Measurements from ENCODE around the gene APOL4. TPM values are rescaled to one million over a fixed set of nuclear protein-coding genes. Genes with fewer than 3 reads are reported as not detected.
"Not testable (repeated sequence)": the region's sequence is repeated elsewhere in the genome, so short reads cannot be mapped to it uniquely, and the experiment has no call there.

APOL4 gene
- total RNA-seq, 4 donors from 2014 or later: 0.31 to 113 (median 44.3) TPM

DNA sequence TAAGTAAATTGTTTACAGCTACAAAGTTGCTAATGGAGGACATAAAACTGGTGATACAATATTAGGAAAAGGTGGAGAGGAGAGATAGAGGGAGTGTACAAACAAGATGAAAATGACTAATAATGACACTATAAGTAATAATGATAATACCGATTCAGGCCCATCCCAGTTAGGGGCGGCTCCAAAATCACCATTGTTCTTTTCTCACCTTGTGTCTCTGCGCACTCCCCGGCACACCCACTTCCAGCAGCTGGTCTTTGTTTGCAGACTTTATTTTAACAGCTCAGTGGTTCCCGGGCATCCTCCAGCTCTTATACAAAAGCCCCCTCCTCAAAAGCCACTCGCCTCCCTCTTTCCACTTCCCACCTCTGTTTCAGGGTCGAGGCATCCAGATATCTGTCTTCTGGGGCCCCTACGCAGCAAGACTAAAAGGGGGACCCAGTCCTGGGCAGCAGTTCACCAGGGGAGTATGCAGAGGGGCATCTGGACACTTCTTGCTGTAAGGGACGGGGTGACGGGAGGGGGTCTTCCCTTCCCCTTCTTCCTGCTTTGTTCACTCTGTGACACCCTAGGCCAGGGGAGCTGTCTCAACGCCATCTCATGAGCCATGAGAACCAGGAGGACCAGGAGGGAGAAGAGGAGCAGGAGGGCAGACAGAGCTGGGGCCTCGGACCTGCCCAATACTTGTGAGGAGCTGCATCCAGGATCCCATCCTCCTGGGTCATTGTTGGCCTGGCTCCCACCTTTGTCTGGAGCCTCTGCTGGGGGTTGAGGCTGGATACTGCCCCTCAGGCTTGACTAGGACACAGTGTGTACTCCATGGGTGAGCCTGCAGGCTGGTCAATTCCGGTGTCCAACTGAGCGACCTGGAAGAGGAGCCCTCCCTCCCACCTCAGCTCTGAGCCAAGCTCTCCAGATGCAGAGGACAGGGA lies 35.0 kb upstream of the APOL4 start:
- TF ChIP-seq, protein P1, sequence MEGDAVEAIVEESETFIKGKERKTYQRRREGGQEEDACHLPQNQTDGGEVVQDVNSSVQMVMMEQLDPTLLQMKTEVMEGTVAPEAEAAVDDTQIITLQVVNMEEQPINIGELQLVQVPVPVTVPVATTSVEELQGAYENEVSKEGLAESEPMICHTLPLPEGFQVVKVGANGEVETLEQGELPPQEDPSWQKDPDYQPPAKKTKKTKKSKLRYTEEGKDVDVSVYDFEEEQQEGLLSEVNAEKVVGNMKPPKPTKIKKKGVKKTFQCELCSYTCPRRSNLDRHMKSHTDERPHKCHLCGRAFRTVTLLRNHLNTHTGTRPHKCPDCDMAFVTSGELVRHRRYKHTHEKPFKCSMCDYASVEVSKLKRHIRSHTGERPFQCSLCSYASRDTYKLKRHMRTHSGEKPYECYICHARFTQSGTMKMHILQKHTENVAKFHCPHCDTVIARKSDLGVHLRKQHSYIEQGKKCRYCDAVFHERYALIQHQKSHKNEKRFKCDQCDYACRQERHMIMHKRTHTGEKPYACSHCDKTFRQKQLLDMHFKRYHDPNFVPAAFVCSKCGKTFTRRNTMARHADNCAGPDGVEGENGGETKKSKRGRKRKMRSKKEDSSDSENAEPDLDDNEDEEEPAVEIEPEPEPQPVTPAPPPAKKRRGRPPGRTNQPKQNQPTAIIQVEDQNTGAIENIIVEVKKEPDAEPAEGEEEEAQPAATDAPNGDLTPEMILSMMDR (IDR thresholded peaks at IDR 0.05): no peak
- ATAC-seq (ENCODE audit: low FRiP score): no peak
- no peak for DNase-seq (ENCODE audit: low spot score)

DNA sequence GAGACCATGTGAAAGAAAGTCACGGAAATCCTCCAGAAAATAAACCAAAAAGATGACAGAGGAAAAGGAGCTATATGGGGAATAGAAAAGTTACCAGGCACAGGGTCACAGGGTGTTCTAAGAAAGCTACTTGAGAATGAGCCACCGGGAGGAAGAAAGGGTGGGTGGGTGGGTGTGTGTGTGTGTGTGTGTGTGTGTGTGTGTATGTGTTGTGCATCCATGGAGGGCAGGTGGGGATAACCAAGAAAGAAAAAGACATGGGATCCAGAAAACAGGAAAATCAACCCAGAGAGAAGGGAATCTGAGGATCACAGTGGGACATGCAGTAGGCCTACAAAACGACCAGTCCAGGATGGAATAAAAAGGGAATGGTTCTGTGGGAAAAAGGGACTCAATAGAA lies 34.0 kb upstream of the APOL4 start:
- TF ChIP-seq, protein P1 (IDR thresholded peaks at IDR 0.05): no peak
- no peak for ATAC-seq (ENCODE audit: low FRiP score)
- no peak for DNase-seq (ENCODE audit: low spot score)

DNA sequence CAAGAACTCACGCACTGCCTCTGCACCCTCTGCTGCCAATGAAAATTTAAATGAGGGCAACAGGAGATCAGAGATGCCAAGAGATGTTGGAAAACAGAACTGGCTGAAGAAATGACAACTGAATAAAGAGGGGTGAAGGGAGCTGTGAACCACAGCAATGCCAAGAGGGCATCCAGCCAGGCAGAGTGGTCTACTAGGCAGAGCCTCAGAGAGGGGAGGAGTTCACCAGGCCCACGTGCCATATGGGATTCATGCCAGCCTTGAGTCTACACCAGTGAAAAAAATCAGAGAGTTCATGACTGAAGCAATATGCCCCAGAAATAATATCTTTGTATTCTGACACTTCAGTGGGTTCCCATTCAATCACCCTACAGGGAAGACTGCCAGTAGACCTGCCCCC lies 33.3 kb upstream of the APOL4 start:
- DNase-seq (ENCODE audit: low spot score): no peak

DNA sequence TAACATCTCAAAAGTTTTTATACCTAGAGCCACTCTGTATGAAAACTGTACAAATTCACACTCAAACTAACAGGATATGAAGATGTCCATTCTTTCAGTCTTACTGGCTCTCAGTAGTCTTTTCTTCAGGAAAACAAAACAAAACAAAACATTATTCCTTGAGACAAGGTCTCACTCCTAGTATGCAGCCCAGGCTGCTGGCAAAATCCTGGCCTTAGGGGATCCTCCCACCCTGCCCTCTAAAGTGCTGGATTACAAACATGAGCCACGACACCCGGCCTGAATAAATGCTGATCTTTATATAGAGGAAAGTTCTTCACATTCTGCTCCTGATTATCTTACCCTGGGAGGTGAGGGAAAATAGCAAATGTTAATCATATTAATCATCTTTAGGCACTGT lies 32.6 kb upstream of the APOL4 start:
- TF ChIP-seq, protein P1 (IDR thresholded peaks at IDR 0.05): no peak
- ATAC-seq (ENCODE audit: low FRiP score) (no peak), DNase-seq (ENCODE audit: low spot score) (no peak)

More for the DNA sequence above, 33.3 kb upstream of the APOL4 start:
- TF ChIP-seq, protein P1 (IDR thresholded peaks at IDR 0.05): no peak
- no peak for ATAC-seq (ENCODE audit: low FRiP score)

DNA sequence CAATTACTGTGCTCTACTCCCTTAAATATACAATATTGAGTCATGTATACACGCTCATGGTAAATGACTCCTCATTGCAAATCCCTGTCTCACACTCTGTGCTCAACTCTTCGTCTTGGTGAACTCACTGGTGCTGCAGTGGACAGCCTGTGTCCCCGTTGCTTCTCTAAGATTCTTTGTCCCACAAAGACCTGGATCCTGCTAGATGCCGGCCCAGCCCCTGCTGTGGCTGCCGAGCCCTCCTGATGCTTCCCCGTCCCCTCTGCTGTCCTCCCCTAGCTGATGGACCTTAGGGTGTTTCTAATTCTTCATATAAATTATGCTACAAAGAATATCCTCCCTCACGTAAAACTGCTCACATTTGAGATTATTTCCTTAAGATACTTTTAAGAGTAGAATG lies 32.2 kb upstream of the APOL4 start:
- TF ChIP-seq, protein P1 (IDR thresholded peaks at IDR 0.05): no peak
- ATAC-seq (ENCODE audit: low FRiP score) (no peak), DNase-seq (ENCODE audit: low spot score) (no peak)

DNA sequence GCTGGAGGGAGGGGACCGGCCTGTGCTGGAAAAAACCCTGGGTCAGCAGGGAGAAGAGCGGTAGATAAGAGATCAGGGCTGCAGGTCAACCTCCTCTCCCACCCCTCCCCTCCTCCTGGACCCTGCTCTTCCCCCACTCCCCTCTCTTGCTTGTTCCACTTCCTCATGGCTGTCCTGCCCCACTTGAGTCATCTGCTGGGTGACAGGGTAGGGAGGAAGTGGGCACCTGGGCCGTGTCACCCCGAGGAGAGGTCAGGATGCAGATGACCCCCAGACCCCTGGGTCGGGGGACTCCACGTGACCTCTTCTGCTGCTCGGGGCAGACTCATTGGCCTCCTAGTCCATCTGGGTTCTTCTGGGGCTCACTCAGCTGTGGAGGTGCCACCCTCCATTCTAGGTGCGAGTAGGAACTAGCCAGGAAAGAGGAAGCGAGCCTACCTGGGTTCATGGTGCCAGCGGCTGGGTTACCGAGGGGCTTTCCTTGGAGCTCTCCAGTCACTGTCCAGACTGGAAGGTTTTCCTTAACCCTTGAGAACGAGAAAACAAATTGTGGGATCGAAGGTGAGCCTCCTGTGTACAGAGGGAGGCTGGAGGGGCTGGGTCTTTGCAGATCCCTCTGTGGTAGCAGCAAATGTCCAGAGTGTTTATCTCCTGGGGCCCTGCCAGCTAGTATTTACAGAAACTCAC lies 31.2 kb upstream of the APOL4 start:
- no peak for ATAC-seq (ENCODE audit: low FRiP score)
- no peak for DNase-seq (ENCODE audit: low spot score)
- TF ChIP-seq, protein P1 (IDR thresholded peaks at IDR 0.05): no peak

DNA sequence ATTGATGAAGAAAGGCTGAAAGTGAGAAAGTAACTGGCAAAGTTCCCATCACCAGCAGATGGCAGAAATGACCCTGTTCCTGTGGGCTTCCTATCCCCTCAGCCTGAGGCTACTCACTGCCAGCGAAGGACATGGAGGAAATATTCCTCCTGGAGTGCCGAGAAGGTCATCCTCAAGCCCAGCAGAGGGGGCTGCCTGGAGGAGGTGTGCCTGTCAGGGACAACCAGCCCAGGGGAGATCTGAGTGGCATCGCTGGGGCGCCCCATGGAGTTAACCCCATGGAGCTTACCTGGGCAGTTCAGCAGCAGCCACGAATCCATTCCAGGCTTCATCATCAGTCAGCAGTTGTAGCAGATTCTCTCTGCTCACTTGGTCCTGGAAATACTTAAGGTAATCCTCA lies 29.4 kb upstream of the APOL4 start:
- not testable (repeated sequence) for DNase-seq (ENCODE audit: low spot score); ATAC-seq (ENCODE audit: low FRiP score)

DNA sequence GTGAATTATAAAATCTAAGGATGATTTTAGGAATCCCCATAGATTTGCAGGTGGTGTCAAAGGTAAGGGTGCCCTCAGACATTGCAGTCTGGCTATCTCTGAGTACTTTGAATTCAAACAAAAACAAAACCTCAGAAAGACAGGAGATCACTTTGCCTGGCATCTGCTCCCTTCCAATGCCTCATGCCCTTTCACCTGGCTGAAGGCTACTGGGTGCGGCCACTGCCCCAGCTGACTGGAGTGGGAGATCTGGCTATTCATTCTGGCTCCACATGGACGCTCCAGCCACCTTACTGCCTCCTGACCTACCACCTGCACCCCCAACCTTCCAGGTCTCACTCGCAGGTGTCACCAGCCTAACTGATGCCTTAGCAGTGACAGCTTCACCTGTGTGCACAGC lies 28.0 kb upstream of the APOL4 start:
- DNase-seq (ENCODE audit: low spot score); ATAC-seq (ENCODE audit: low FRiP score): not testable (repeated sequence)

Measured in omental fat pad (tissue), 4 donors.